Measurements from ENCODE around the gene OR6J1. TPM values are rescaled to one million over a fixed set of nuclear protein-coding genes. Genes with fewer than 3 reads are reported as not detected.

The OR6J1 gene
- total and polyA plus RNA-seq, 2 of the 13 experiments (the other 11 are each of a cell fraction or from before 2014, with no cell fraction given), result not detected

GRCh38 chr14:22597771-22598098, 46.4 kb downstream of the OR6J1 start:
- Histone ChIP-seq H3K36me3 (replicated peaks in 1 of 2; ENCODE audit: control insufficient read depth in 1 of 2, insufficient read depth in 2 of 2, low read length in 2 of 2) (peaks cover 7 to 14% of the 10 kb centered on the region in 2 experiments), H3K9me3 (ENCODE audit: low read length) (no peaks in the 10 kb centered on the region), H4K20me1 (ENCODE audit: insufficient read depth, low read length) (no peaks in the 10 kb centered on the region), H3K4me2 (ENCODE audit: low read depth, low read length) (peak overlapping the region; percentile 94), H2AFZ (ENCODE audit: low read length) (peak overlapping the region; percentile 94), H3K4me3 (replicated peaks in 1 of 3; ENCODE audit: insufficient read depth in 1 of 3, low read depth in 2 of 3, low read length in 3 of 3) (peak overlapping the region; percentile 76 to 94 (median 82)), H3K79me2 (ENCODE audit: insufficient read depth, low read length) (peaks cover 11% of the 10 kb centered on the region), H3K9ac (ENCODE audit: insufficient read depth, low read depth, low read length) (peak overlapping the region; percentile 78), H3K27me3 (ENCODE audit: control insufficient read depth in 1 of 2, insufficient read depth in 2 of 2, low read length in 2 of 2) (peaks cover 0 to 19% of the 10 kb centered on the region in 2 experiments; a peak in 2 of 5 replicates), H3K27ac (ENCODE audit: extremely low read length, insufficient read depth, low read length) (peak overlapping the region; percentile 73), H3K4me1 (ENCODE audit: insufficient read depth, low read length) (peaks cover 34% of the 10 kb centered on the region)
- POLR2A ChIA-PET, result interaction anchor here (0.9 to 4.9 kb wide), 16 partner anchors 8 to 409 kb away, joined by 3 to 139 read pairs (median 6); partner anchors contain the start of genes AJUBA, DAD1 and OXA1L
- FAIRE-seq (peak; percentile 4), DNase-seq (ENCODE audit: low spot score) (no peak), ATAC-seq (peak; percentile 40; the same call in 2 of the 3 replicates)
- WGBS (ENCODE audit: low lambda C conversion rate), result 1% methylated on average over 9 of the region's 9 CpGs
- no TSS peak for BruUV-seq (replicated peaks)
- CTCF ChIA-PET (ENCODE audit: low intra/inter-chr PET ratio, low total read pairs), result interaction anchor here (1.5 to 1.9 kb wide), 3 partner anchors 9 to 46 kb away, joined by 3 to 8 read pairs (median 4); no protein-coding TSS in a partner anchor
- intact Hi-C loops (cut with micrococcal nuclease; ENCODE audit: unreplicated experiment) (loop anchor here (1.0 to 5.0 kb wide), 4 partner anchors 8 to 410 kb away; partner anchors contain the start of genes DAD1 and OR6J1), in situ Hi-C loops (cut with HindIII; ENCODE audit: extremely low pct_ligation_motif_present, low pct_unique_long_range_greater_than_20kb) (loop anchor here (25.0 kb wide), 1 partner anchor 1515 kb away; the partner anchor contains the start of genes DCAF11 and NRL)
- TF ChIP-seq SETDB1 (CRISPR knock-in tag; IDR thresholded peaks at IDR 0.05; ENCODE audit: borderline replicate concordance) (no peak), ZFYVE20 (CRISPR knock-in tag; IDR thresholded peaks at IDR 0.05; ENCODE audit: borderline replicate concordance, low read depth) (0 out of 2 replicates have a peak, but pooled peaks have one; percentile 28), ZNF446 (CRISPR knock-in tag; IDR thresholded peaks at IDR 0.05) (peak; percentile 95; the same call in 1 of the 2 replicates), CHD4 (IDR thresholded peaks at IDR 0.05; ENCODE audit: borderline replicate concordance, low read length) (peak; percentile 41), FOXO4 (CRISPR knock-in tag; conservative IDR thresholded peaks at IDR 0.05) (0 out of 2 replicates have a peak, but pooled peaks have one; percentile 3), SSRP1 (CRISPR knock-in tag; IDR thresholded peaks at IDR 0.05) (0 out of 2 replicates have a peak, but pooled peaks have one; percentile 36), NCOA1 (CRISPR knock-in tag; IDR thresholded peaks at IDR 0.05) (peak; percentile 91), NR2C2 (CRISPR knock-in tag; IDR thresholded peaks at IDR 0.05; ENCODE audit: borderline replicate concordance) (no peak), ZNF180 (CRISPR knock-in tag; IDR thresholded peaks at IDR 0.05; ENCODE audit: borderline replicate concordance, low read depth) (no peak), ZBTB8A (CRISPR knock-in tag; IDR thresholded peaks at IDR 0.05; ENCODE audit: borderline replicate concordance, low read depth) (0 out of 2 replicates have a peak, but pooled peaks have one; percentile 23), NCOA5 (CRISPR knock-in tag; IDR thresholded peaks at IDR 0.05) (0 out of 2 replicates have a peak, but pooled peaks have one; percentile 29), SKI (IDR thresholded peaks at IDR 0.05; ENCODE audit: partially characterized antibody) (no peak), PHF21A (CRISPR knock-in tag; IDR thresholded peaks at IDR 0.05) (0 out of 2 replicates have a peak, but pooled peaks have one; percentile 49), ZNF780A (CRISPR knock-in tag; IDR thresholded peaks at IDR 0.05) (peak; percentile 14; the same call in 1 of the 2 replicates), ZNF547 (CRISPR knock-in tag; IDR thresholded peaks at IDR 0.05) (no peak), ZFP90 (CRISPR knock-in tag; IDR thresholded peaks at IDR 0.05; ENCODE audit: borderline replicate concordance) (no peak), ARID5B (CRISPR knock-in tag; IDR thresholded peaks at IDR 0.05) (no peak; the same call in 1 of the 2 replicates), ZBTB2 (CRISPR knock-in tag; IDR thresholded peaks at IDR 0.05; ENCODE audit: low read depth) (peak; percentile 27; the same call in 1 of the 2 replicates)
